ENCODE results near the gene CYBRD1.

The CYBRD1 gene

GRCh38 chr2:171587567-171587966, 65.3 kb downstream of the CYBRD1 start:
- H3K79me2 ChIP-seq (ENCODE audit: insufficient read depth, low read length) = no peaks in the 10 kb centered on the region
- H3K27me3 ChIP-seq (ENCODE audit: insufficient read depth, low read length, poor library complexity) = peaks cover 6% of the 10 kb centered on the region
- H3K4me3 ChIP-seq (ENCODE audit: low read depth in 1 of 2, low read length in 2 of 2) = no peak overlapping the region
- H4K20me1 ChIP-seq (ENCODE audit: insufficient read depth, low read length) = no peaks in the 10 kb centered on the region
- no peak overlapping the region for H3K27ac ChIP-seq (ENCODE audit: low read length)
- no peak overlapping the region for H2AFZ ChIP-seq (ENCODE audit: low read depth, low read length)
- H3K9me3 ChIP-seq (ENCODE audit: insufficient read depth, low read length, severe bottlenecking) = peaks cover 4% of the 10 kb centered on the region
- H3K4me2 ChIP-seq (ENCODE audit: insufficient read depth, low read length) = no peak overlapping the region
- H3K36me3 ChIP-seq (ENCODE audit: insufficient read depth, low read length) = no peaks in the 10 kb centered on the region
- DNase-seq (no peak), ATAC-seq (ENCODE audit: insufficient read depth, low read depth) (no peak)
- H3K4me1 ChIP-seq (ENCODE audit: insufficient read depth, low read length) = no peaks in the 10 kb centered on the region
- TF ChIP-seq EZH2 (IDR thresholded peaks at IDR 0.05; ENCODE audit: borderline replicate concordance, low read depth, low read length, severe bottlenecking) = no peak
- no peak for TF ChIP-seq CTCF (IDR thresholded peaks at IDR 0.05; ENCODE audit: borderline replicate concordance, extremely low read depth, low read length, poor library complexity, severe bottlenecking)
- no peak overlapping the region for H3K9ac ChIP-seq (ENCODE audit: low read depth, low read length)

- Histone ChIP-seq H3K4me3 (ENCODE audit: low read depth in 1 of 2, low read length in 2 of 2) (no peak overlapping the region), H3K9me3 (ENCODE audit: insufficient read depth, low read length, severe bottlenecking) (peaks cover 4% of the 10 kb centered on the region), H2AFZ (ENCODE audit: low read depth, low read length) (no peak overlapping the region), H3K9ac (ENCODE audit: low read depth, low read length) (no peak overlapping the region), H3K4me1 (ENCODE audit: insufficient read depth, low read length) (no peaks in the 10 kb centered on the region), H4K20me1 (ENCODE audit: insufficient read depth, low read length) (no peaks in the 10 kb centered on the region), H3K79me2 (ENCODE audit: insufficient read depth, low read length) (no peaks in the 10 kb centered on the region), H3K4me2 (ENCODE audit: insufficient read depth, low read length) (no peak overlapping the region), H3K27me3 (ENCODE audit: insufficient read depth, low read length, poor library complexity) (peaks cover 6% of the 10 kb centered on the region), H3K27ac (ENCODE audit: low read length) (no peak overlapping the region), H3K36me3 (ENCODE audit: insufficient read depth, low read length) (no peaks in the 10 kb centered on the region)
- DNase-seq = no peak
- no peak for TF ChIP-seq EZH2 (IDR thresholded peaks at IDR 0.05; ENCODE audit: borderline replicate concordance, low read depth, low read length, severe bottlenecking)
- TF ChIP-seq CTCF (IDR thresholded peaks at IDR 0.05; ENCODE audit: borderline replicate concordance, extremely low read depth, low read length, poor library complexity, severe bottlenecking) = no peak
- no peak for ATAC-seq (ENCODE audit: insufficient read depth, low read depth)
These were observed 67.8 kb downstream of the CYBRD1 start for GRCh38 chr2:171590116-171590515.

- Histone ChIP-seq H3K4me3 (ENCODE audit: low read depth in 1 of 2, low read length in 2 of 2) (no peak overlapping the region), H3K9me3 (ENCODE audit: insufficient read depth, low read length, severe bottlenecking) (peaks cover 4% of the 10 kb centered on the region), H3K27me3 (ENCODE audit: insufficient read depth, low read length, poor library complexity) (peaks cover 6% of the 10 kb centered on the region), H3K79me2 (ENCODE audit: insufficient read depth, low read length) (no peaks in the 10 kb centered on the region), H3K4me1 (ENCODE audit: insufficient read depth, low read length) (no peaks in the 10 kb centered on the region), H3K9ac (ENCODE audit: low read depth, low read length) (no peak overlapping the region), H2AFZ (ENCODE audit: low read depth, low read length) (no peak overlapping the region), H3K36me3 (ENCODE audit: insufficient read depth, low read length) (no peaks in the 10 kb centered on the region), H3K27ac (ENCODE audit: low read length) (no peak overlapping the region), H4K20me1 (ENCODE audit: insufficient read depth, low read length) (no peaks in the 10 kb centered on the region), H3K4me2 (ENCODE audit: insufficient read depth, low read length) (no peak overlapping the region)
- DNase-seq (no peak), ATAC-seq (ENCODE audit: insufficient read depth, low read depth) (no peak)
- TF ChIP-seq CTCF (IDR thresholded peaks at IDR 0.05; ENCODE audit: borderline replicate concordance, extremely low read depth, low read length, poor library complexity, severe bottlenecking) (no peak), EZH2 (IDR thresholded peaks at IDR 0.05; ENCODE audit: borderline replicate concordance, low read depth, low read length, severe bottlenecking) (no peak)
These were observed 69.8 kb downstream of the CYBRD1 start for GRCh38 chr2:171592036-171592555.

GRCh38 chr2:171595456-171595855, 73.2 kb downstream of the CYBRD1 start:
- H3K4me1 ChIP-seq (ENCODE audit: insufficient read depth, low read length) = no peaks in the 10 kb centered on the region
- H3K36me3 ChIP-seq (ENCODE audit: insufficient read depth, low read length) = no peaks in the 10 kb centered on the region
- H3K27me3 ChIP-seq (ENCODE audit: insufficient read depth, low read length, poor library complexity) = peaks cover 5% of the 10 kb centered on the region
- no peak for ATAC-seq (ENCODE audit: insufficient read depth, low read depth)
- no peaks in the 10 kb centered on the region for H4K20me1 ChIP-seq (ENCODE audit: insufficient read depth, low read length)
- H3K9me3 ChIP-seq (ENCODE audit: insufficient read depth, low read length, severe bottlenecking) = peaks cover under 1% of the 10 kb centered on the region
- H3K79me2 ChIP-seq (ENCODE audit: insufficient read depth, low read length) = no peaks in the 10 kb centered on the region
- H3K4me3 ChIP-seq (ENCODE audit: low read depth in 1 of 2, low read length in 2 of 2) = no peak overlapping the region
- DNase-seq = no peak
- H2AFZ ChIP-seq (ENCODE audit: low read depth, low read length) = no peak overlapping the region
- no peak overlapping the region for H3K4me2 ChIP-seq (ENCODE audit: insufficient read depth, low read length)
- H3K9ac ChIP-seq (ENCODE audit: low read depth, low read length) = no peak overlapping the region
- no peak for TF ChIP-seq EZH2 (IDR thresholded peaks at IDR 0.05; ENCODE audit: borderline replicate concordance, low read depth, low read length, severe bottlenecking)
- no peak overlapping the region for H3K27ac ChIP-seq (ENCODE audit: low read length)
